HG02943 (cell line): ENCODE data around the gene MAGEB1.

Experiments used
- ATAC-seq: cut with Tn5 transposase; IDR thresholded peaks from one replicate; pipeline ENCODE4 v1.9.1; 2021; ENCODE audit warnings: mild to moderate bottlenecking, low read depth, moderate library complexity; ENCODE audit not compliant: unreplicated experiment

Gene MAGEB1

DNA sequence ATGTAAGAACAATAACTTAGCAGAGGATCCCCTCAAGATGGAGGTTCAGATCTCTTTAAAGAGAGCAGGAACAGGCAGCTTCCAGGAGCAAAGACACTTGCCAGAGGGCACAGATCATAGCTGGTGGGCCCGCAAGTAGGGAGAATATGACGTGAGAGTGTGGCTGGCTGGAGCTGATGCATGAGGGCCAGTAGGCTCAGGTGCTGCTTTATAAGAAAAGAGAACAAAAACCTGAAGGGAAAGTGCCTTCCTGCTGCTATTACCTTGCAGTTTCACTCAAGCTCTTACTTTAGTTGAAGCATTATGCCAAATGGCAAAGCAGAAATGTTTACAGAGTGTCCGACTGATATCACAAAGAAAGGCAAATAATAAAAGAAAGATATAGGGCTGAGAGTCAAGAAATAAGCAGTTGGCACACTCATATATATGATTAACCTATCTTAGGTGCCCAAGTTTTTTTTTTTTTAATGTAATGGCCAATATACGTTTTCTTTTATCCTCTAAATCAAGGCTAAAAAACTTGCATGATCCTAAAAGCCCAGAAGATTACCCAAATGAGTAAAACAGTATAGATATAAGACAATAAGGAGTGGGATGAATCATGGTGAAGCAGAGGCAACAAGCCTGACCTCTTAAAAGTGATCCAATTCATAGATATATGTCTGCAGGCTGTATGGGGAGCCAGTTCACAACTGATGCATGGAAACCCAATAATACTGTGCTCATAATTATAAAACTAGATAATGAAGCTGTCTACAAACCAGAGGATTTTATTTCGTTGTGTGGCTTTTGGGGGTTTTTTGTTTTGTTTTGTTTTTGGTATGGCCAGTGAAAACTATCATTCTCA, 49.7 kb downstream of the MAGEB1 start:
- ATAC-seq = no peak

DNA sequence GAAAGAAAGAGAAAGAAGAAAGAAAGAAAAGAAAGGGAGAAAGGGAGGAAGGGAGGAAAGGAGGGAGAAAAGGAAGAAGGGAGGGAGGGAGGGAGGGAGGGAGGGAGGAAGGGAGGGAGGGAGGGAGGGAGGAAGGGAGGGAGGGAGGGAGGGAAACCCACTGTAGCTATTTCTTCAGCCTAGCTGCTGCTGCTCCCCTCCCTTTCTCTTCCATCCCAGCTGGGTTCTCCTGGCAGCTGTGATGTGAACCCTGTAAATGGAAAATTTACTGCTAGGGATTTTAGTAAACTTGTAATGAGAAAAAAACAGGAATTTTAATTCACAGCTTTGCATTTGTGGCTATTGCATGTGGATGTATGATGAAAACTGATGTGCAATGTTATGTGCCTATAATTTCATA, 54.3 kb downstream of the MAGEB1 start:
- ATAC-seq = no peak
